H9 (cell line): ENCODE measurements around the gene INSR. TPM values are rescaled to one million over a fixed set of nuclear protein-coding genes. Genes with fewer than 3 reads are reported as not detected.

Experiments
- DNase-seq: peaks from one replicate; pipeline ENCODE4 v3.0.0-alpha.2; 2017
- H2AFZ ChIP-seq: one replicate; pipeline ENCODE4 v1.6.1; 2013; ENCODE audit warnings: mild to moderate bottlenecking, low read length, control low read depth, moderate library complexity
- H2AK5ac ChIP-seq: 2 replicates; pipeline ENCODE4 v1.6.1; 2013; ENCODE audit warnings: low read length, control low read depth, mixed read lengths; ENCODE audit not compliant: insufficient read length
- H2BK120ac ChIP-seq: one replicate; pipeline ENCODE4 v1.6.1; 2013; ENCODE audit warnings: low read depth, mild to moderate bottlenecking, low read length, control low read depth, inconsistent platforms; ENCODE audit not compliant: poor library complexity, severe bottlenecking
- H2BK12ac ChIP-seq: 2 replicates; pipeline ENCODE4 v1.6.1; 2013; ENCODE audit warnings: low read length, control low read depth, mixed read lengths, low read depth; ENCODE audit not compliant: insufficient read length
- H2BK15ac ChIP-seq: 2 replicates; pipeline ENCODE4 v1.6.1; 2013; ENCODE audit warnings: low read depth, low read length, control low read depth
- H2BK20ac ChIP-seq: one replicate; pipeline ENCODE4 v1.6.1; 2013; ENCODE audit warnings: low read depth, mild to moderate bottlenecking, low read length, control low read depth, inconsistent platforms; ENCODE audit not compliant: poor library complexity, severe bottlenecking
- H2BK5ac ChIP-seq: 2 replicates; pipeline ENCODE4 v1.6.1; 2013; ENCODE audit warnings: low read length, control low read depth, mixed read lengths; ENCODE audit not compliant: insufficient read length
- H3K14ac ChIP-seq: 2 replicates; pipeline ENCODE4 v1.6.1; 2013; ENCODE audit warnings: low read length, control low read depth; ENCODE audit not compliant: insufficient read depth
- H3K18ac ChIP-seq: 2 replicates; pipeline ENCODE4 v1.6.1; 2013; ENCODE audit warnings: low read depth, mild to moderate bottlenecking, mixed read lengths, low read length, control low read depth; ENCODE audit not compliant: insufficient read length
- H3K23ac ChIP-seq: 2 replicates; pipeline ENCODE4 v1.6.1; 2013; ENCODE audit warnings: low read length, control low read depth, mixed read lengths, low read depth; ENCODE audit not compliant: insufficient read length
- H3K23me2 ChIP-seq: 2 replicates; pipeline ENCODE4 v1.6.1; 2013; ENCODE audit warnings: low read depth, mild to moderate bottlenecking, mixed read lengths, low read length, control low read depth; ENCODE audit not compliant: insufficient read length, poor library complexity, severe bottlenecking
- H3K27ac ChIP-seq: 2 replicates; pipeline ENCODE4 v1.5.1; 2013; ENCODE audit warnings: low read length, control low read depth, mixed read lengths, low read depth; ENCODE audit not compliant: insufficient read length
- H3K27me3 ChIP-seq: 2 replicates; pipeline ENCODE4 v1.6.1; 2013; ENCODE audit warnings: low read length, control low read depth, inconsistent platforms; ENCODE audit not compliant: insufficient read depth
- H3K4ac ChIP-seq: 2 replicates; pipeline ENCODE4 v1.6.1; 2013; ENCODE audit warnings: low read depth, mild to moderate bottlenecking, control low read depth, inconsistent platforms, low read length, moderate library complexity
- H3K4me1 ChIP-seq: 2 replicates; pipeline ENCODE4 v1.6.1; 2013; ENCODE audit warnings: low read length, control low read depth, inconsistent platforms; ENCODE audit not compliant: insufficient read depth
- H3K4me2 ChIP-seq: 2 replicates; pipeline ENCODE4 v1.6.1; 2013; ENCODE audit warnings: low read length, control low read depth, mixed read lengths; ENCODE audit not compliant: insufficient read length, insufficient read depth
- H3K56ac ChIP-seq: 2 replicates; pipeline ENCODE4 v1.6.1; 2013; ENCODE audit warnings: low read depth, mild to moderate bottlenecking, mixed read lengths, low read length, control low read depth; ENCODE audit not compliant: insufficient read length
- H3K79me1 ChIP-seq: 2 replicates; pipeline ENCODE4 v1.6.1; 2013; ENCODE audit warnings: low read depth, mild to moderate bottlenecking, moderate library complexity, low read length, control low read depth, inconsistent platforms; ENCODE audit not compliant: insufficient read depth, poor library complexity, severe bottlenecking
- H3K79me2 ChIP-seq: 2 replicates; pipeline ENCODE4 v1.6.1; 2013; ENCODE audit warnings: low read length, control low read depth, inconsistent platforms; ENCODE audit not compliant: insufficient read depth
- H3K9ac ChIP-seq: 2 replicates; pipeline ENCODE4 v1.6.1; 2013; ENCODE audit warnings: low read length, control low read depth, mixed read lengths; ENCODE audit not compliant: insufficient read length; ENCODE audit errors: extremely low read depth
- H3K9me3 ChIP-seq: one replicate; pipeline ENCODE4 v1.6.1; 2013; ENCODE audit warnings: low read depth, low read length, inconsistent platforms; ENCODE audit not compliant: control insufficient read depth
- H3T11ph ChIP-seq: one replicate; pipeline ENCODE4 v1.6.1; 2013; ENCODE audit warnings: mild to moderate bottlenecking, low read length, control low read depth, inconsistent platforms
- H4K20me1 ChIP-seq: one replicate; pipeline ENCODE4 v1.6.1; 2013; ENCODE audit not compliant: control insufficient read depth, insufficient read length, insufficient read depth
- H4K5ac ChIP-seq: 2 replicates; pipeline ENCODE4 v1.6.1; 2013; ENCODE audit warnings: low read depth, mild to moderate bottlenecking, mixed read lengths, low read length, control low read depth; ENCODE audit not compliant: insufficient read length
- H4K8ac ChIP-seq: replicated peaks from 2 replicates; pipeline ENCODE4 v1.6.1; 2013; ENCODE audit warnings: low read length, control low read depth, mixed read lengths, low read depth; ENCODE audit not compliant: insufficient read length
- H4K91ac ChIP-seq: 2 replicates; pipeline ENCODE4 v1.6.1; 2013; ENCODE audit warnings: low read depth, mild to moderate bottlenecking, moderate library complexity, mixed read lengths, low read length, control low read depth; ENCODE audit not compliant: insufficient read length
- H3K27ac Mint-ChIP-seq, 3 experiments: 2 replicates in 2 of 3; 3 replicates in 1 of 3; pipeline ENCODE4 v1.8.0; 2020 to 2021; ENCODE audit warnings: mixed read lengths in 3 of 3, mild to moderate bottlenecking in 1 of 3, moderate library complexity in 1 of 3
- H3K27me3 Mint-ChIP-seq: 2 replicates; pipeline ENCODE4 v1.8.0; 2021; ENCODE audit warnings: low read depth, mild to moderate bottlenecking, moderate library complexity, mixed read lengths
- H3K36me3 Mint-ChIP-seq, 3 experiments: 2 replicates in 2 of 3; 3 replicates in 1 of 3; pipeline ENCODE4 v1.8.0; 2020 to 2021; ENCODE audit warnings: low read depth in 3 of 3, mixed read lengths in 3 of 3; ENCODE audit not compliant: insufficient read depth in 1 of 3
- H3K4me1 Mint-ChIP-seq, 2 experiments: 2 replicates each; pipeline ENCODE4 v1.8.0; 2020; ENCODE audit warnings: mixed read lengths in 2 of 2
- H3K4me3 Mint-ChIP-seq, 2 experiments: 2 replicates in 1 of 2; 3 replicates in 1 of 2; pipeline ENCODE4 v1.8.0; 2020 to 2021; ENCODE audit warnings: mild to moderate bottlenecking in 2 of 2, mixed read lengths in 2 of 2, moderate library complexity in 1 of 2
- H3K9me3 Mint-ChIP-seq, 2 experiments: 2 replicates in 1 of 2; 3 replicates in 1 of 2; pipeline ENCODE4 v1.8.0; 2020; ENCODE audit warnings: mild to moderate bottlenecking in 2 of 2, mixed read lengths in 2 of 2, moderate library complexity in 1 of 2
- CTCF ChIP-seq: fragments of 200-600 bp; sonication (generic); conservative IDR thresholded peaks from 3 replicates; pipeline ENCODE4 v1.8.0; 2021; ENCODE audit warnings: antibody characterized with exemption, mild to moderate bottlenecking
- WGBS: extraction: QIAGEN DNeasy Blood & Tissue Kit; methylation state at CpG from one replicate; pipeline ENCODE4 v1.1.7; 2013; ENCODE audit warnings: missing lambda C conversion rate, low lambda C conversion rate, mixed read lengths; ENCODE audit not compliant: insufficient read length; ENCODE audit errors: extremely low coverage; 5-methylcytosine and 5-hydroxymethylcytosine counted together
- total RNA-seq: library from RNA; stranded (reverse); gene quantifications from 2 replicates; pipeline ENCODE4 v1.2.1, GENCODE V29; 2021

Gene INSR
- total RNA-seq, 1 experiment from 2014 or later = 39.8 TPM

- no peak for TF ChIP-seq CTCF
- no CpG with 5 or more reads among the region's 6 CpGs for WGBS
Observed at GRCh38 chr19:7115721-7116120, 178.5 kb downstream of the INSR start.

More at GRCh38 chr19:7115721-7116120, 178.5 kb downstream of the INSR start:
- no peaks in the 10 kb centered on the region for H3K27me3 Mint-ChIP-seq
- H4K8ac ChIP-seq = no peak overlapping the region
- no peak overlapping the region for H3K27ac Mint-ChIP-seq
- H3K14ac ChIP-seq = no peak overlapping the region
- no peaks in the 10 kb centered on the region for H3K79me1 ChIP-seq
- no peaks in the 10 kb centered on the region for H3K23me2 ChIP-seq
- no peak overlapping the region for H2BK15ac ChIP-seq
- DNase-seq = no peak
- no peak overlapping the region for H3K56ac ChIP-seq
- H2AK5ac ChIP-seq = no peak overlapping the region
- no peak overlapping the region for H3K9ac ChIP-seq
- H2AFZ ChIP-seq = no peak overlapping the region
- H2BK12ac ChIP-seq = no peak overlapping the region
- no peak overlapping the region for H4K91ac ChIP-seq
- no peaks in the 10 kb centered on the region for H3K27me3 ChIP-seq
- H3K4me3 Mint-ChIP-seq = no peak overlapping the region
- H3K4me2 ChIP-seq = no peak overlapping the region
- peaks cover 0 to 4% of the 10 kb centered on the region in 2 experiments; a peak in 2 of 5 replicates for H3K9me3 Mint-ChIP-seq
- no peak overlapping the region for H2BK20ac ChIP-seq
- H3K4me1 ChIP-seq = no peaks in the 10 kb centered on the region
- no peak overlapping the region for H3T11ph ChIP-seq
- 0 out of 4 replicates have a peak, but pooled peaks cover 0 to 5% of the 10 kb centered on the region in 2 experiments for H3K4me1 Mint-ChIP-seq
- H3K9me3 ChIP-seq = no peaks in the 10 kb centered on the region
- H3K23ac ChIP-seq = no peak overlapping the region
- H2BK120ac ChIP-seq = no peak overlapping the region
- peaks cover 30 to 52% (median 36%) of the 10 kb centered on the region in 3 experiments; a peak in 6 of 7 replicates for H3K36me3 Mint-ChIP-seq
- no peak overlapping the region for H4K5ac ChIP-seq
- no peaks in the 10 kb centered on the region for H4K20me1 ChIP-seq
- no peaks in the 10 kb centered on the region for H3K79me2 ChIP-seq
- H2BK5ac ChIP-seq = no peak overlapping the region
- H3K27ac ChIP-seq = no peak overlapping the region
- H3K18ac ChIP-seq = no peak overlapping the region
- H3K4ac ChIP-seq = no peak overlapping the region
